Measurements from ENCODE around the gene PARN.

Gene PARN

GRCh38 chr16:14527411-14528044, 102.5 kb downstream of the PARN start:
- DNase-seq, result no peak

GRCh38 chr16:14525596-14525995, 104.5 kb downstream of the PARN start:
- no peak for DNase-seq

- DNase-seq, result no peak
Measured at GRCh38 chr16:14524979-14525378, 105.1 kb downstream of the PARN start.

GRCh38 chr16:14523632-14524031, 106.4 kb downstream of the PARN start:
- no peak for DNase-seq

GRCh38 chr16:14522671-14523070, 107.4 kb downstream of the PARN start:
- DNase-seq, result no peak

GRCh38 chr16:14520753-14521152, 109.3 kb downstream of the PARN start:
- no peak for DNase-seq

- no peak for DNase-seq
Measured at GRCh38 chr16:14514967-14515366, 115.1 kb downstream of the PARN start.

GRCh38 chr16:14513389-14514107, 116.5 kb downstream of the PARN start:
- DNase-seq, result no peak

- no peak for DNase-seq
Measured at GRCh38 chr16:14511800-14512135, 118.3 kb downstream of the PARN start.

GRCh38 chr16:14510939-14511799, 118.9 kb downstream of the PARN start:
- DNase-seq, result no peak

- DNase-seq, result no peak
Measured at GRCh38 chr16:14510581-14510938, 119.5 kb downstream of the PARN start.

- no peak for DNase-seq
Measured at GRCh38 chr16:14509675-14510132, 120.4 kb downstream of the PARN start.

- DNase-seq, result no peak
Measured at GRCh38 chr16:14509055-14509454, 121.0 kb downstream of the PARN start.

GRCh38 chr16:14505846-14506245, 124.2 kb downstream of the PARN start:
- no peak for DNase-seq

GRCh38 chr16:14502932-14503741, 126.9 kb downstream of the PARN start:
- no peak for DNase-seq

GRCh38 chr16:14502256-14502875, 127.7 kb downstream of the PARN start:
- no peak for DNase-seq

- peak in 12 of 14 donors; percentile 35 to 83 (median 68) for DNase-seq
Measured at GRCh38 chr16:14501331-14502255, 128.5 kb downstream of the PARN start.

- DNase-seq, result no peak
Measured at GRCh38 chr16:14500791-14501190, 129.3 kb downstream of the PARN start.

GRCh38 chr16:14499110-14499509, 130.9 kb downstream of the PARN start:
- no peak for DNase-seq

- DNase-seq, result no peak
Measured at GRCh38 chr16:14497245-14498082, 132.6 kb downstream of the PARN start.
